HG02970 (cell line): ENCODE results near the gene KIF17.
"Not testable (repeated sequence)": the region's sequence is repeated elsewhere in the genome, so short reads cannot be mapped to it uniquely, and the experiment has no call there.

ENCODE experiments used
- ATAC-seq: cut with Tn5 transposase; IDR thresholded peaks from one replicate; pipeline ENCODE4 v1.9.1; 2021; ENCODE audit warnings: mild to moderate bottlenecking, moderate library complexity, moderate number of reproducible peaks; ENCODE audit not compliant: unreplicated experiment, low FRiP score

The KIF17 gene

DNA sequence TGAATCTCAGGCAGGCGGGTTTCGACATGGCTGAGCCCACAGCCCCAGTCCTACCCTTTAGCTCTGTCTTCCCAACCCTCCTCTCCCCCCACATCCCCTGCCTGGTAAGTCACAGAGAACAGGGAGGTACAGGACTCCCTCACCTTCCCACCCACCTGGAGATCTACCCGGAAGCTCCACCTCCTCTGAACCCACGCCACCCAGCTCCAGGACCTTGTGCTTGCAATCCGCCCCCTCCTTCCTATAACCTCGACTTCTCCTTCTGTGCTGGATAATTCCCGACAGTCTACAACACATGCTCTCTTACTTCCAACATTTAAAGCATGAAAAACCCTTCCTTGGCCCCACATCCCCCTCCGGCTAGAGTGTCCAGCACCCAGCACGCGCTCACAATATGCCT is 22.3 kb downstream of the KIF17 start:
- ATAC-seq, result no peak

DNA sequence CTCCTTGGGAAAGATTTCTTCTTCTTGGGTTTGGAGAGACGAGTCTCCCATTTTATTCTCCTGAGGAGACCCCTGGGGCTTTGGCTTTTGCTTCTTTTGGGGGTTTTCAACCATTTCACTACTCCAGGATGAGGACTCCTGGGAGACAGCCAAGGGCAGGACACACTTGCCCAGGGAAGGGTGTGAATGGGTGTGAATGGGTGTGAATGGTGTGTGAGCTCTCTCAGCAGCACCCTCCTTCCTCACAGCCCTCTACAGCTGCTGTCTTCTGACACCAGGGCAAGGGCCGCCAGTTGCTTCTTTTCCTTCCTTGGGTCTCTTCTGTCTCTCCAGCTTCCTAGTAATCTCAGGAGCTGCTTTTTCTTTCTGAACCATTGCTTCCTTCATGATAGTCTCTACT is 24.2 kb downstream of the KIF17 start:
- ATAC-seq, result no peak

DNA sequence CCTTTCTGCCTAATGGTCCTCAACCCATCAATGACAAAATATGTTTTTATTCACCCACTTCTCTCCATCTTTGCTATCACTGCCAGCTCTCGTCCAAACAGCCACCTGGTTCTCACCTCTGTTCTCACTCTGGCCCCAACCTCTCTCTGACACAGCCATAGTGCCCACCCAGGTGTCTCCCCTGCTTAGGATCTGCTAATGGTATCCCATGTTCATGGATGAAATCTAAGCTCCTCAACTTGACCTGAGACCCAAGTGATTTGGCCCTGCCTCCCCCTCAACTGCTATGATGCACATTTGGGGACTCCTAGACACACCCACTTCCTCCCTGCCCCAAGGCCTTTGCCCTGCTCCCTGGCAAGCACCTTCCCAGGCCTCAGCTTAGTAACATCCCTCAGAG is 25.9 kb downstream of the KIF17 start:
- ATAC-seq, result no peak

GRCh38 chr1:20689645-20690056 is 28.2 kb downstream of the KIF17 start:
- no peak for ATAC-seq

- ATAC-seq, result no peak
Observed at GRCh38 chr1:20686883-20687725, 30.7 kb downstream of the KIF17 start.

DNA sequence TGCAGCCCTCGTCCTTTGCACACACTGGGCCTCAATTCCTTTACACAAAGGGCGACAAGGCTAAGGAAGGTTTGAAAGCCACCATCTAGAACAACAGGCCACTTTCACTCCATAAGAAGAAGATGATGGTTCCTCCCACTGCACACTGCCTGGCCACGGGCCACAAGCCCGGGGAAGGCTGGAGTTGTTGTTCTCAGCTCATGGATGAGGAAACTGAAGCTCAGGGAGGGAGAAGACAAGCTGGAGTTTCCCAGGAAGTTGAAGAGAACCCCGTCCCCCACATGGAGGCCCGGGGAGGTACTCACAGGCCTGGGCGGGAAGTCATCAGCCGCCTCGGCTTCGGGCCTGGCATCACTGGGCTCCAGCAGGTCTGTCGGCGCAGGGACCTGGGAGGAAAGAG is 32.1 kb downstream of the KIF17 start:
- ATAC-seq, result no peak

DNA sequence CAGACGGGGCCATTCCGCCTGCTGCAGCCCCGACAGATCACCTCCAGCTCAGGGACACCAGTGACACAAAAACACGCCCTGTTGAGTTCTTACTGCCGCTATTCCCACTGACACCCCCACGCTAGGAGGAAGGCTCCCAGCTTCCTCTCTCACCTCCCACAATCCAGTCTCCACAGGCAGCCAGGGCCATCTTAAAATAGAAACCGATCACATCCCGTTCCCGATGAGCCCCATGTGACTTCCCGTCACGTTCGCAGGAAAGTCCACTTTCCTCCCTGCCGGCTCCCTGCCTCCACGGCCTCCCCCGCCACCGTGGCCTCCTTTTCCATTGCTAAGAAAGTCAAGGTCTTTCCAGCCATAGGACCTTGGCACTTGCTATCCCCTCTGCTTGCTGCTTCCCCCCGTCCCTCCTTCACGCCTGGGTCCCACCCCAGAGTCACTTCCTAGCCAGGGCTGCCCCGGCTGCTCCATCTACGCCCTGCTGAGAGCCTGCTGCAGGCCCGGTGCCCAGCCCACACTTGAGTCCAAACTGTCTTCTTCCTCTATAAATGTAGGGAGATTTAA is 32.6 kb downstream of the KIF17 start:
- ATAC-seq, result no peak

DNA sequence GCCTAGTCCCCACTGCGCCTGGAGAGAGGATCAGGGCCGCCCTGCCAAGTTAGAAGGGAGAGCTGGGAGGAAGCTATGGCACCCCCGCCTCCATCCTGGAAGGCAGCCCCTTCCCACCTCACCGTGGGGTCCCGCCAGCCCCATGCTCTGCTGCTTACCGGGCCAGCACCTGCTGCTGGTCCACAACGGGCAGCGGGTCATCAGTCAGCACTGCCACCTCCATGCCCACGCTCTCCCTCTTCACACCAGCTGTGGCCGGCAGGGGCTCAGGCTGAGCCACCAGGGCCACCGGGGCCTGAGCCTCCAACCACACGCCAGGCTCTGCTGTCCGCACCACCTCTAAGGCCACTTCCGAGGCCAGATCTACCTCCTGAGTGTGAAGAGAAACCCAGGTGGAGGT is 33.2 kb downstream of the KIF17 start:
- ATAC-seq, result no peak

DNA sequence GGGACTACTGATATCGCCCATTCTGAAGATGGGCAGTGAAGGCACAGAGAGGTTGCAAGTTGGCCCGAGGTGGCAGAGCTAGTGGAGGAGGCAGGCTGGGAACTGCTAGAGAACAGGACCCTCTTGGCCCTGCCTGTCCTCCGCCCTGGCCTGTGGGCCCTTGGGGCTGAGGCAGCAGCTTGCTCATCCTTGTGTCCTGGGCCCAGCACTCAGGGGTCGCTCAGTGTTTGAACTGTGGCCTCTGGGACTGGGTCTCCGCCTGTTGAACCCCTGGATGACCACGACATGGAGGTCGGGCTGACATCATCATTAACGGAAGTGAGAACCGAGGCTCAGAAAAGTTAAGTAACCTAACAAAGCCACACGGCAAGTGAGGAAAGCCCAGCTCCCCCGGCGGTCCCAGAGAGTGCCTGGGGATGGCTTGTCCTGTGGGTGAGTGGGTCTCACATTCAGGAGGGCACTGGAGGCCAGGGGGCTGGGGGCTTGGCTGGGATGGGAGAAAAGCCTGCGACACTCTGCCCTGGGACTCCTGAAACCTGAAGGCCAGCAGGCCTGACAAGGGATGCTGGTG is 33.7 kb downstream of the KIF17 start:
- no peak for ATAC-seq

GRCh38 chr1:20683614-20684013 is 34.2 kb downstream of the KIF17 start:
- ATAC-seq, result no peak

GRCh38 chr1:20682571-20683236 is 35.1 kb downstream of the KIF17 start:
- ATAC-seq, result no peak

DNA sequence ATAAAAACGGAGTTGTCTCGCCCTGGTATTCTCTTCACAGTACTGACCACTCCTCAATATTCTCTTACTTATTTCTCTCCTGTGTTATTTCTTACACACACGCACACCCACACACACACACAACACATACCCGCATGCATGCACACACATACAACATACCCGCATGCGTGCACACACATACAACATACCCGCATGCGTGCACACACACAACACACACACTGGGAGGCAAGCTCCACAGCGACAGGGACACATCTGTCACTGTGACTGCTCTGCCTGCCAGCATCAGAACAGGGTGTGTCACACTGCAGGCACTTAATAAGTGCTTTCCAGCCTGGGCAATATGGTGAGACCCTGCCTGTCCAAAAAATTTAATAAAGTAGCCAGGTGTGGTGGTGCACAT is 35.8 kb downstream of the KIF17 start:
- ATAC-seq, result no peak

DNA sequence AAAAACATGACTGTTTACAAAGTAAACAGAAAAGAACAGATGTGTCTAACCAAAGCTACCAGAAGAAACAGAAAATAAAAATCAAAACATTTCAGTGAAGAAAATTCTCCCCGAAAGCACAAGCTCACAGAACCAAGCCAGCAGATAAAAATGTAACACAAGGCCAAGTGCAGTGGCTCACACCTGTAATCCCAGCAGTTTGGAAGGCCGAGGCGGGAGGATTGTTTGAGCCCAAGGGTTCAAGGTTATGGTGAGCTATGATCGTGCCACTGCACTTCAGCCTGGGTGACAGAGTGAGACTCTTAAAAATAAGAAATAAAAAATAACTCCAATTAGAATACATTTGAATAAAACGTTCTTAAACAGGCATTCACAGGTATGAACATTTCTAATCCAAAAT is 37.5 kb downstream of the KIF17 start:
- ATAC-seq, result no peak

- ATAC-seq, result no peak
Observed at GRCh38 chr1:20678599-20678998, 39.2 kb downstream of the KIF17 start.

GRCh38 chr1:20673626-20674025 is 44.2 kb downstream of the KIF17 start:
- not testable (repeated sequence) for ATAC-seq

- ATAC-seq, result no peak
Observed at GRCh38 chr1:20672265-20672632, 45.6 kb downstream of the KIF17 start.

- no peak for ATAC-seq
Observed at GRCh38 chr1:20670936-20671335, 46.9 kb downstream of the KIF17 start.

- ATAC-seq, result no peak
Observed at GRCh38 chr1:20668581-20668980, 49.2 kb downstream of the KIF17 start.

GRCh38 chr1:20666804-20667203 is 51.0 kb downstream of the KIF17 start:
- ATAC-seq, result no peak

DNA sequence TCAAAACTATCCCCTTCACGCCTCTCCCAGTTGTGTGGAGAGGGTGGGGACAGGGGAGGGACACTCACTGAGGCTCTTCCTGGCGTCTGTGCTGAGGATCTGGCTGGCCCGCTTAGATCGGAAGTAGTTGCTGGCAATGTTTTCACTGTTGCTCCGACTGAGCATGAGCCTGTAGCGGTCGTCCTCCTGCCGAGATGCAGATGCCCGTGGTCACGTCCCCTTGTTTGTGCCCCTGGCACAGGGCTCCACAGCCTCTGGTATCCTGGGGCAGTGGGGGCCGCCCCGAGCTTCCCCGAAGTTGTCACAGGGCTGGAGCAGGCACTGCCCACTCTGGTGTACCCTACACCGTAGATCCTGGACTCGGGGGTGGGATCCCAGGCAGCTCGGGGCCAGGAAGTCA is 51.7 kb downstream of the KIF17 start:
- no peak for ATAC-seq

GRCh38 chr1:20665726-20666125 is 52.1 kb downstream of the KIF17 start:
- no peak for ATAC-seq
